KG1 (cell line): Measurements from ENCODE around the gene CIBAR2.
"Not testable (repeated sequence)": the region's sequence is repeated elsewhere in the genome, so short reads cannot be mapped to it uniquely, and the experiment has no call there.

Experiments used
- DNase-seq: peaks from one replicate; lab custom pipeline; 2025; lab: John Stamatoyannopoulos, UW

Gene CIBAR2

DNA sequence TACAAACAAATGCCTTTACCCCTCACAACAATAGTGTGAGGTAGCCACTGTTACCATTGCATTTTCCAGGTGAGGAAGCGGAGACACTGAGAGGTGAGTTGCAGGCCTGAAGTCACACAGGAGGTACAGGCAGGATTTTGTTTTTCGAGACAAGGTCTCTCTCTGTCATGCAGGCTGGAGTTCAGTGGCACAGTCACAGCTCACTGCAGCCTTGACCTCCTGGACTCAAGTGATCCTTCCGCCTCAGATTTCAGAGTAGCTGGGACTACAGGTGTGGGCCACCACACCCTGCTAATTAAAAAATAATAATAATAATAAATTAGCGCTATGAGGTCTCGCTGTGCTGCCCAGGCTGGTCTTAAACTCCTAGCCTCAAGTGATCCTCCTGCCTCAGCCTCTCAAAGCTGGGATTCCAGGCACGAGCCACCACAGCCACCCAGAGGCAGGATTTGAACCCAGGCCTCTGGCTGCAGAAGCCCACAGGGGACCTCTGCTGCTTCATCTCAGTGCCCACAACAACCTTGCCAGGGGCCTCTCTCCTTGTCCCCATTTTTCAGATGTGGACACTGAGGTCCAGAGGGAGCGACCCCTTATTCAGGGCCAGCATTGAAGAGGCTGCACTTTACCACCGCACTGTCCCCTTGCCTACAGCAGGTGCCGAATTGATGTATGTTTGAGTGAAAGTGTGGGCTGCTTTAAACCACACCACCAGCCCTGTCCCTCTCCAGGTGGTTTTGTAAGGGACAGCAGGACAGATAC is 16.0 kb upstream of the CIBAR2 start:
- DNase-seq, result no peak

- DNase-seq, result no peak
Observed at GRCh38 chr16:85127379-85127723, 15.1 kb upstream of the CIBAR2 start.

DNA sequence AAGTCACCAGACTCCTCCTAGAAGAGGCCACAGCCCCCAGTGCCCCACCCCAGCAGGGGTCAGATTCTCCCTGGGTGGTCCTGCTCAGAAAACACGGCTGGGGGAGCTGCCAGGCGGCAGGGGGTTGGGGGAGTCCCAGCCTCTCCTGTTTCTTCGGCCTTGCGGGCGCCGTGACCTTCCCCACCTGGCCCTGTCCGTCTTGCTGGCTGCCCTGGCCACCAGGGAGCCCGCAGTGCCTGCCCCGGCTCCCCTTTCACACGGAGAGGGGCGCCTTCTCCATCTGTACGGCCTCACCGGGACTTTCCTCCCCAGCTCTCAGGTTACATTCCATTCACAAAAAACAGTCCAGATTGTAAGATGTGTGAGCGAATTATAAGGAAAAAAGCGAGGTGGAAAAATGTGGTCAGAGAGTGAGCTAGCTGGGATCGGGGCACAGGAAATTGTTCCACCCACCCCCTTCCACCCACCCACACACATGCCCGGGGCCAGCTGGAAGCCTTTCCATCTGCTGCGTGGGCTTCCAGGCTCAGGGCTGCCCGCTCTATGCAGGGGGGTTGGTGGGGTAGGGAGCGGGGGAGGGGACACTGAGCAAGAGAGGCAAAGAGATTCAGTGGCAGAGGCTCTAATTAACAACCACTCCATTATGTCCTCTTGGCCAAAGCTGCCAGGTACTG is 14.6 kb upstream of the CIBAR2 start:
- DNase-seq, result no peak

DNA sequence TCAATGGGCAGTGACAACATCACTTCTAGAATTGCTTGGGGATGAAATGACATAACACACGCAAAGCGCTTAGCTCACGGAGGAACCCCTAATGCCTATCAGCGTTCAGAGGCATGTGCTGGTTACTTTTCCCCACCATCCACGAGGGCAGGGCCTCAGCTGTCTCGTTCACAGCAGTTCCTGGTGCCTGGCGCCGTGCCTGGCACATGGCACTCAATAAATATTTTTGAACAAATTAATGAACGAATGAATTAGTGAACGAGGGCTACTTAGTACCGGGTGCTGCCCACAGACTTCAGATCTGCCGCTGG is 14.1 kb upstream of the CIBAR2 start:
- DNase-seq, result no peak

DNA sequence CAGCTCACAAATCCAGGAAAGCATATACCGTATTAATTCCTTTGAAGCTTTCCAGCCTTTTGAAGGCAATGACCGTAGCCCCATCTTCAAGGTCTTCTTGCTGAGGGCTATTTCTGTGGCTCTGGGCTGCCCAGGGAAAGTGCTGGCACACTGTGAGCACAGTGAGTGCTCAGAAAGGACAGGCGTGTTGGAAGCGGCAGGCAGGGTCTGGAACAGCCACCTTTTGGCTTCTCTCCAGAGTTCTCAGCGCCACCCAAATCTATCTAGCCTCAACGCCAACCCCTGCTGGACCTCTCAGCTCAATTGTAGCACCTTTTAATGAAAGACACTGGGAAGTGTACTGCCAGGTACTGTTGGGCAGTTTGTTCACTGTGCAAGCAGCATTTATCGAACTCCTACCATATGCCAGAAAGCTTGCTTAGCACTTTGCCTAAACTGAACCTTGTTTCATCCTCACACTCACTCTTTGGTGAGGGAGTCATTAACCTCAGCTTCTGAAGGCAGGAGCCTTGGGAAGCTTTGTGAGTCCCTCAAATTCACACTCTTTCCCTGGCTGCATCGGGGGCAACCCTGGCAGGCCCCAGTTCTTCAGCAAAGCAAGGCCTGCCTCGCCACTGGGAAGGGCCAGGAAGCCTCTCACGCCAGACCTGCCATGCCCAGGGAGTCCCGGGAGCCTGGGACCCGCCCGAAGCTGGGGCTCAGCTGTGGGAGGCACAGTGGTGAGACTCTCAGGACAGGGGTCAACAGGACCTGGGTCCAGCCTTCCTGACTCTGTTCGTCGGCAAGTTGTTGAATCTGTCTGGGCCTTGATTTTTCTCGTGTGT is 13.5 kb upstream of the CIBAR2 start:
- DNase-seq, result no peak

GRCh38 chr16:85124636-85125346 is 12.5 kb upstream of the CIBAR2 start:
- DNase-seq, result no peak

DNA sequence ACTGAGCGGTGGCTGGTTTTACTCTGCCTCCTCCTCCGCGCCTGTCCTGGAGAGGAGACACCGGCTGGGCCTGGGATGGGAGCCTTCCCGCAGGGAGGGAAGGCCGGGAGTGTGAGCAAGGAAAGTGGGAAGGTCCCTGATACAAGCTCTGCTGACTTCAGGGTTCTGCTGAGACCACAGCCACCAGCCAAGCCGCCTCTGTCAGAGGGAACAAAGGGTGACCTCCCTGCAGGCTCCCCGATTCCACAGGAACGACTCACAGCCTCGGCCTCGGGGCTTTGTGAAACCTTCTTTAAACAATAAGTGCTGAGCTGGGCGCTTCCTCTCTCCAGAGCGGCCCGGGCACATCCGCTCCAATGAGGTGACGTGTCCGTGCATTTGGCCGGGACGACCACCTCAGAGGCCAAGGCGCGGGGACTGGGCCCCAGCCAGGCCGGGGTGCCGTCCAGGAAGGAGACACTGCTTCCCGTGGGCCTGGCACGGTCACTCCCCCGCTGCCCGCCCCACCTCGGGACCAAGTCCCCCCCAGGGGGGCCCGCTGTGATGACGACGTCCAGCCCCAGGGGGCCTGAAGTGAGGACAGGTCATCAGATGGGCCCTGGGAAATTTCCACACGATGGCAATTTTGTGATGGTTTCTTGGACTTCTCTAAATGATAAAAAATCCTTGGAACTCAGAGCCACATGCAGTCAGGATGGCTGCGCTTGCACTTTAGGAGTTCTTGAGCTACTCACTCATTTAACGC is 11.8 kb upstream of the CIBAR2 start:
- no peak for DNase-seq

GRCh38 chr16:85123441-85123840 is 11.2 kb upstream of the CIBAR2 start:
- DNase-seq, result not testable (repeated sequence)

DNA sequence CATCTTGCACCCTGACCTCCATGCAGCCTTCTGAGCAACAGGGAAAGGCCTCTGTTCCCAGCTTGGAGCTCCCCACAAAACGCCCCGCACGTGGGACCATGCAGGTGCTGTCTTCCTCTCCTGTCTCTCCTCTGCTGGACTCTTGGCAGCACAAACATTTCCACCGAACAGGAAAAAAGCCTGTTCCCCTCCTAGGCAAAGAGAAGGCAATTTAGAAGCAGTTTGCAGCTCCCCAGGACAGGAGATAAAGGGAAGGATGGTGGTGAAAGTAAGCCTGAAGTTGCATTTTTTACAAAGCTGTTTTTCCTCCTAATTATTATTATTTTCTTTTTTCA is 7.7 kb upstream of the CIBAR2 start:
- no peak for DNase-seq

GRCh38 chr16:85117418-85117817 is 5.1 kb upstream of the CIBAR2 start:
- no peak for DNase-seq

DNA sequence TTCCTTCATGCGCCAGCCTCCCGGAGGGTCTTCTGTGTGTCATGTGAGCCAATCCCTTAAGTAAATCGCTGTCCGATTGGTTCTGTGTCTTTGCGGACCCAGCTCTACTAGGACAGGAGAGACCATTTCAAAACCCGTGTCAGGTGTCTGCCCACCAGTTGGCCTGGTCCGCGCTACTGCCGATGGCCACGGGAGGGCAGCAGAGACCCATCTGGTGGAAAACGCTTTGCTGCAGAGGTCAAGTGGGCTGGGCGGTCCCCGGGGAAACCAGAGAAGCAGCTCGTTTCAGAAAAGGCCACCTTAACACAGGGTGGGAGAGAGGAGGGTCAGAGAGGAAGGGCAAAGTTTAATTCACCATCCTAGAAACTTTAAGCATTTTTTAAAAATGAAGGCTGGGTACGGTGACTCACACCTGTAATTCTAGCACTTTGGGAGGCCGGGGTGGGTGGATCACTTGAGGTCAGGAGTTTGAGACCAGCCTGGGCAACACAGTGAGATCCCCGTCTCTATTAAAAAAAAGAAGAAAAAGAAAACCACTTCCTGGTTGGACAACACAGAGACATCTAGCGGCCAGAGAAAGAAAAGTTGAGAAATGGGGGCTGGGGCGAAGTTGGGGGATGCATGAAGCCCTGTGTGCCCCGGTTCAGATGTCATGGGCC is 2.8 kb upstream of the CIBAR2 start:
- peak; percentile 52 for DNase-seq

DNA sequence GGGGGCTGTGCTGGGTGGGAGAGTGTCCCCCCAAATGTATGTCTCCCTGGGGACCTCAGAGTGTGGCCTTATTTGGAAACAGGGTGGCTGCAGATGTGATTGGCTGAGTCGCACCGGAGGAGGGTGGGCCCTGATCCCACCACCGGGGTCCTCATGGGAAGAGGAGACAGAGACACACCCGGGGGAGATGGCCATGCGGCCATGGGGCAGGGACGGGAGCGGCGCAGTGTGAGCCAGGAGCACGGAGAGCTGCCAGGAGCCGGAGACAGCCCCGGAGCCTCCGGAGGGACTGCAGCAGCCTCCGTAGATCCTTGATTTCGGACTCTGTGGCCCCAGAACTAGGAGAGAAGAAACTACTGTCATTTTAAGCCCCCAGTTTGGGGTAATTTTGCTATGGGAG is 1.6 kb upstream of the CIBAR2 start:
- DNase-seq, result no peak

DNA sequence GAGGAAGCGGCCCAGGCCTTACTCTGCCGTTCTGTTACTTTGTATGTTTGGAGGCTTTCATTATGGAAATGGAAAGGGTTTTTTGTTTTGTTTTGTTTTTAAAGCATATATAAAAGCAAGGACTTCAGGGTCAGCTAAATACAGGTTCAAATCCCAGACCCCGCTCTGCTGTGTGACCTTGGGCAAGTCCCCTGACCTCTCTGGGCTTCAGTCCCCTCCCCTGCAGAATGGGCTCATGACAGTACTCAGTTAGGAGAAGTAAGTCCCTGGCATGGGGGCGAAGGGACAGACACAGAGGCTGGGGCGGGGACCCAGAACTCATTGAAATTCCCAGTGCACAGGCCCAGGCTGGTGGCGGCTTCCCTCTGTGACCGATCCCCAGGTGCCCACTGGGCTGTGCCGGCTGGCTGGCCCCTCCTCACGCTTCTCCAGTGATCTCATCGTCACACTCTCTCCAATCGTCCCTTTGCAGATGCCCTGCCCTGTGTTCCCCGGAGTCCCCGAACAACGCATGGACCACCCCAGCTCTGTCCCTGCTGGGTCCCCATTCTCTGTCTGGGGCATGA is 979 bp upstream of the CIBAR2 start:
- no peak for DNase-seq

DNA sequence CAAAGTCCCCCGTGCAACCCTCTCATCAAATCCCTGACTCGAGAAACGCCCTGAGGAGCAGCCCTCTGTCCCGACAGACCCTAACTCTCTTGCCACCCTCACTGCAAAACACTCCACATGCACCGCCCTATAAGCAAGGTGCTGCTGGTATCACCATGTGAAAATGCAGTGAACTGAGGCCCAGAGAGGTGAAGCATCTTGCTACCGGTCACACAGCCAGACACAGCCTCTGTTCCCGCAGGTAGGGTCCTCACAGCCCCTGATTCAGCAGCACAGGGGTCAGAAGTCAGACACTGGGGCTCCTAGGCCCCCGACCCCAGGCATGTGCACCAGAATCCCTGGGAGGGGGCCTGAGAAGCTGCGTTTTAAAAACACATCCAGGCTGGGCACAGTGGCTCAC is 1.1 kb downstream of the CIBAR2 start:
- no peak for DNase-seq

- no peak for DNase-seq
Observed at GRCh38 chr16:85110105-85110504, 2.2 kb downstream of the CIBAR2 start.

GRCh38 chr16:85107532-85107931 is 4.7 kb downstream of the CIBAR2 start:
- DNase-seq, result no peak

- DNase-seq, result no peak
Observed at GRCh38 chr16:85107083-85107482, 5.2 kb downstream of the CIBAR2 start.

GRCh38 chr16:85105475-85105874 is 6.8 kb downstream of the CIBAR2 start:
- no peak for DNase-seq

DNA sequence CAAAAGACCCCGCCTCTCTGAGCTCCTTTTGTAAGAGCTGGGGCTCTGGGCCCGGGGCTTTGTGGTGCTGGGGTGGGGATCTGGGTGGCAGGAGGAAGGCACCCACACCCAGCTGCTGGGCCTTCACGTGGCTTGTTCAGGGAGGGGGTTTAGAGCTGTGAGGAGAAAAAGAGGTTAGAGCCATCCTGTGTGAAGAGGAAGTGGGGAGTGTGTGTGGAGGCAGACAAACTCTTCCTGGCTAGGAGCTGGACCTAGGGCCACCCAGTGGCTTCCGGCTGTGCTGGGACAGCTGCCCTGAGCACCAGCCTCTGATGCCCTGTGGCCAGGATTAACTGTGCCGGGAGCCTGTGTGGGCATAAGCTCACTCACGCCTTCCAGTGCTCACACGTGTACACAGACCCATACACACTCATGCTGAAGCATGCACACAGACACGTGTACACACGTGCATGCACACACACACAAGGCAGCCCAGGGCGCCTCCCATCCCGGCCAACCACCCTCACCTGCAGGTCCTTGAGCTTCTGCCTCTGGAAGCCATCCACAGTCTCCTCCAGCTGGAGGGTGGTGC is 7.4 kb downstream of the CIBAR2 start:
- DNase-seq, result peak; percentile 87

DNA sequence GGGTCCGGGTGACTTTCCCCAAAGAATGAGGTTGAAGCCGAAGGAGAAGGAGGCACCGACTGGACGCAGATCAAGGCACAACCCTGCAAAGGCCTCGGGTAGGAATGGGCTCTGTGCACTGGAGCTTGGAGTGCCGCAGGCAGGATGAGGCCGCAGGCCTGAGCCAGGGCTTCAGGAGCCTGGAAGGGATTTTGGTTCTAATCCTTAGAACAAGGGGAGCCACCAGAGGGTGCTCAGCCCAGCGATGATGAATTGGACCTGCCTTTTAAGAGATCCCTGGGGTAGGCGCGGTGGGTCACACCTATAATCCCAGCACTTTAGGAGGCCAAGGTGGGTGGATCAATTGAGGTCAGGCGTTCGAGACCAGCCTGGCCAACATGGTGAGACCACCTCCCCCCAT is 8.1 kb downstream of the CIBAR2 start:
- no peak for DNase-seq
